IMR-90 (cell line): ENCODE data around the gene SYNPR. TPM values are rescaled to one million over a fixed set of nuclear protein-coding genes. Genes with fewer than 3 reads are reported as not detected.

Source experiments
- ATAC-seq: fragments of 200-7000 bp; cut with Tn5 transposase; 2 replicates; pipeline ENCODE4 v1.9.1; 2020; ENCODE audit warnings: low read depth, mild to moderate bottlenecking, moderate library complexity
- BruUV-seq: library from RNA; stranded (reverse); fragments of 400-500 nt; replicated peaks from 2 replicates; lab custom pipeline; 2021; lab: Mats Ljungman, UMichigan
- CTCF ChIA-PET: fragments of 300-600 bp; formaldehyde crosslinking; extraction: SDS; loops from one replicate; lab custom pipeline; 2021; ENCODE audit warnings: antibody characterized with exemption; lab: Yijun Ruan, JAX
- POLR2A ChIA-PET: fragments of 300-600 bp; sonication (Branson Sonifier 250); formaldehyde crosslinking; loops from one replicate; lab custom pipeline; 2022; ENCODE audit warnings: antibody characterized with exemption; ENCODE audit not compliant: unreplicated experiment; lab: Charles Lee
- DNase-seq: peaks from one replicate; pipeline ENCODE4 v3.0.0; 2013
- H2AFZ ChIP-seq: replicated peaks from 2 replicates; pipeline ENCODE3; 2013; ENCODE audit warnings: low read length, mild to moderate bottlenecking; ENCODE audit not compliant: poor library complexity
- H2AK5ac ChIP-seq: 2 replicates; pipeline ENCODE4 v1.6.1; 2013; ENCODE audit warnings: low read depth, low read length, inconsistent platforms
- H2AK9ac ChIP-seq: replicated peaks from 2 replicates; pipeline ENCODE3; 2013; ENCODE audit warnings: mild to moderate bottlenecking, low read depth, low read length, moderate library complexity; ENCODE audit not compliant: poor library complexity
- H2BK120ac ChIP-seq: 2 replicates; pipeline ENCODE4 v1.6.1; 2013; ENCODE audit warnings: low read depth, low read length, inconsistent platforms
- H2BK15ac ChIP-seq: 3 replicates; pipeline ENCODE4 v1.6.1; 2013; ENCODE audit warnings: low read depth, low read length, inconsistent platforms
- H2BK20ac ChIP-seq: 2 replicates; pipeline ENCODE4 v1.6.1; 2013; ENCODE audit warnings: low read depth, mild to moderate bottlenecking, inconsistent platforms, low read length, moderate library complexity
- H2BK5ac ChIP-seq: 2 replicates; pipeline ENCODE4 v1.6.1; 2013; ENCODE audit warnings: mild to moderate bottlenecking, low read depth, low read length, inconsistent platforms; ENCODE audit not compliant: poor library complexity, severe bottlenecking
- H3K14ac ChIP-seq: replicated peaks from 2 replicates; pipeline ENCODE4 v1.6.1; 2013; ENCODE audit warnings: low read depth, low read length, inconsistent platforms
- H3K18ac ChIP-seq: 2 replicates; pipeline ENCODE4 v1.6.1; 2013; ENCODE audit warnings: low read depth, low read length, control low read depth
- H3K23ac ChIP-seq: 2 replicates; pipeline ENCODE4 v1.6.1; 2013; ENCODE audit warnings: low read depth, low read length, inconsistent platforms
- H3K27ac ChIP-seq: 2 replicates; pipeline ENCODE4 v1.5.1; 2013; ENCODE audit warnings: mild to moderate bottlenecking, control low read depth, low read length; ENCODE audit not compliant: insufficient read depth
- H3K27me3 ChIP-seq: 2 replicates; pipeline ENCODE4 v1.6.1; 2013; ENCODE audit warnings: low read length; ENCODE audit not compliant: control insufficient read depth, insufficient read depth
- H3K36me3 ChIP-seq: 2 replicates; pipeline ENCODE4 v1.6.1; 2013; ENCODE audit warnings: low read length, mixed read lengths; ENCODE audit not compliant: control insufficient read depth, insufficient read depth
- H3K4ac ChIP-seq: 2 replicates; pipeline ENCODE4 v1.6.1; 2013; ENCODE audit warnings: low read depth, low read length, inconsistent platforms
- H3K4me1 ChIP-seq: 2 replicates; pipeline ENCODE4 v1.6.1; 2013; ENCODE audit warnings: low read length, mixed read lengths; ENCODE audit not compliant: control insufficient read depth, insufficient read depth
- H3K4me2 ChIP-seq: 2 replicates; pipeline ENCODE4 v1.6.1; 2013; ENCODE audit warnings: low read depth, mild to moderate bottlenecking, control low read depth, low read length, moderate library complexity
- H3K4me3 ChIP-seq: 2 replicates; pipeline ENCODE4 v1.5.1; 2013; ENCODE audit warnings: low read depth, mild to moderate bottlenecking, control low read depth, low read length, moderate library complexity; ENCODE audit not compliant: insufficient read depth
- H3K56ac ChIP-seq: 2 replicates; pipeline ENCODE4 v1.6.1; 2013; ENCODE audit warnings: low read length, inconsistent platforms; ENCODE audit not compliant: insufficient read depth; ENCODE audit errors: extremely low read depth
- H3K79me1 ChIP-seq, 2 experiments: 2 replicates each; pipeline ENCODE4 v1.6.1; 2013; ENCODE audit warnings: low read length in 2 of 2, inconsistent platforms in 1 of 2, low read depth in 1 of 2
- H3K9ac ChIP-seq: 2 replicates; pipeline ENCODE4 v1.6.1; 2013; ENCODE audit warnings: low read depth, low read length, control low read depth
- H3K9me1 ChIP-seq: 2 replicates; pipeline ENCODE4 v1.6.1; 2013; ENCODE audit warnings: low read length, inconsistent platforms; ENCODE audit not compliant: insufficient read depth
- H3K9me3 ChIP-seq: 2 replicates; pipeline ENCODE4 v1.6.1; 2013; ENCODE audit warnings: low read length; ENCODE audit not compliant: control insufficient read depth, insufficient read depth
- H4K20me1 ChIP-seq: 2 replicates; pipeline ENCODE4 v1.6.1; 2013; ENCODE audit warnings: low read length, inconsistent platforms; ENCODE audit not compliant: insufficient read depth
- H4K5ac ChIP-seq: 2 replicates; pipeline ENCODE4 v1.6.1; 2013; ENCODE audit warnings: mild to moderate bottlenecking, low read depth, low read length, control low read depth
- H4K8ac ChIP-seq, 2 experiments: 2 replicates each; pipeline ENCODE4 v1.6.1; 2013; ENCODE audit warnings: low read depth in 2 of 2, low read length in 2 of 2, control low read depth in 1 of 2, inconsistent platforms in 1 of 2
- H4K91ac ChIP-seq: 2 replicates; pipeline ENCODE4 v1.6.1; 2013; ENCODE audit warnings: low read depth, low read length, inconsistent platforms; ENCODE audit not compliant: insufficient read depth
- BHLHE40 ChIP-seq: fragments of 150-350 bp; IDR thresholded peaks from 2 replicates; pipeline ENCODE4 v1.6.1; 2016; ENCODE audit warnings: mild to moderate bottlenecking, low read depth, low read length
- CEBPB ChIP-seq: IDR thresholded peaks from 2 replicates; pipeline ENCODE4 v1.6.1; 2012; ENCODE audit warnings: low read depth, low read length, improper control_type of control experiment
- CHD1 ChIP-seq: IDR thresholded peaks from 2 replicates; pipeline ENCODE4 v1.6.1; 2012; ENCODE audit warnings: low read depth, low read length, improper control_type of control experiment
- CTCF ChIP-seq: conservative IDR thresholded peaks from 2 replicates; pipeline ENCODE4 v1.5.1; 2012; ENCODE audit warnings: mild to moderate bottlenecking, low read depth, low read length, improper control_type of control experiment
- ELK1 ChIP-seq: fragments of 150-350 bp; IDR thresholded peaks from 2 replicates; pipeline ENCODE4 v1.6.1; 2016; ENCODE audit warnings: low read depth, mild to moderate bottlenecking, low read length, moderate library complexity, borderline replicate concordance
- FOS ChIP-seq: fragments of 150-350 bp; IDR thresholded peaks from 2 replicates; pipeline ENCODE4 v1.6.1; 2016; ENCODE audit warnings: low read depth, low read length
- MAFK ChIP-seq: IDR thresholded peaks from 2 replicates; pipeline ENCODE4 v1.6.1; 2012; ENCODE audit warnings: low read depth, low read length, improper control_type of control experiment
- MAZ ChIP-seq: IDR thresholded peaks from 2 replicates; pipeline ENCODE4 v1.6.1; 2012; ENCODE audit warnings: low read depth, mild to moderate bottlenecking, low read length, improper control_type of control experiment, moderate library complexity, borderline replicate concordance
- MXI1 ChIP-seq: IDR thresholded peaks from 2 replicates; pipeline ENCODE4 v1.6.1; 2012; ENCODE audit warnings: low read depth, mild to moderate bottlenecking, low read length, moderate library complexity, borderline replicate concordance
- NFE2L2 ChIP-seq: fragments of 150-350 bp; IDR thresholded peaks from 2 replicates; pipeline ENCODE4 v1.6.1; 2016; ENCODE audit warnings: low read depth, mild to moderate bottlenecking, low read length
- POLR2A ChIP-seq: IDR thresholded peaks from 2 replicates; pipeline ENCODE4 v1.6.1; 2012; ENCODE audit warnings: mild to moderate bottlenecking, low read depth, low read length
- RAD21 ChIP-seq: IDR thresholded peaks from 2 replicates; pipeline ENCODE4 v1.6.1; 2012; ENCODE audit warnings: low read length, improper control_type of control experiment
- RCOR1 ChIP-seq: IDR thresholded peaks from 2 replicates; pipeline ENCODE4 v1.6.1; 2012; ENCODE audit warnings: mild to moderate bottlenecking, low read length, improper control_type of control experiment; ENCODE audit not compliant: insufficient replicate concordance
- RFX5 ChIP-seq: IDR thresholded peaks from 2 replicates; pipeline ENCODE4 v1.8.0; 2012; ENCODE audit warnings: low read depth, mild to moderate bottlenecking, low read length, moderate library complexity
- SMC3 ChIP-seq: fragments of 150-350 bp; IDR thresholded peaks from 2 replicates; pipeline ENCODE4 v1.6.1; 2016; ENCODE audit warnings: low read depth, mild to moderate bottlenecking, antibody characterized with exemption, low read length, moderate library complexity
- WGBS, 2 experiments: methylation state at CpG; one replicate each; pipeline versions ENCODE4 v1.1.5 to v1.1.7; 2013; ENCODE audit warnings: missing lambda C conversion rate in 2 of 2; ENCODE audit not compliant: insufficient read length in 1 of 2; ENCODE audit errors: extremely low coverage in 2 of 2; 5-methylcytosine and 5-hydroxymethylcytosine counted together
- dilution Hi-C: fragments of 300-500 bp; cut with HindIII; formaldehyde crosslinking; loops from one replicate; pipeline ENCODE4 v1.14.3; 2018; ENCODE audit warnings: low sequenced_read_pairs; ENCODE audit not compliant: unreplicated experiment
- in situ Hi-C: fragments of 300-500 bp; cut with MboI; formaldehyde crosslinking; loops from 3 replicates; pipeline ENCODE4 v1.14.3; 2019; ENCODE audit warnings: low sequenced_read_pairs, inconsistent platforms, mixed read lengths
- intact Hi-C: fragments of 100-400 bp; cut with micrococcal nuclease; formaldehyde crosslinking; loops from 2 replicates; pipeline ENCODE4 v1.10.0; 2022
- polyA plus RNA-seq, 3 experiments: library from polyadenylated mRNA; depleted of rRNA; stranded (reverse); fragments of >200 nt; gene quantifications; 2 replicates each; pipeline ENCODE4 v1.2.3, GENCODE V29; 2012; ENCODE audit warnings: low replicate concordance in 1 of 3
- total RNA-seq: library from RNA; depleted of rRNA; stranded (reverse); fragments of >200 nt; gene quantifications from 2 replicates; pipeline ENCODE4 v1.2.3, GENCODE V29; 2012
- TF ChIP-seq, protein P1 (sequence below): fragments of 150-350 bp; IDR thresholded peaks from 2 replicates; pipeline ENCODE4 v1.6.1; 2017; ENCODE audit warnings: mild to moderate bottlenecking, antibody characterized with exemption, low read length, low read depth

SYNPR gene
- total and polyA plus RNA-seq, 2 of the 4 experiments (the other 2 are of a cell fraction), result not detected

GRCh38 chr3:63450634-63451363 is 172.7 kb downstream of the SYNPR start:
- no peak overlapping the region for H2BK5ac ChIP-seq
- no peak overlapping the region for H2BK120ac ChIP-seq
- TF ChIP-seq RFX5 (no peak), BHLHE40 (no peak), POLR2A (no peak), ELK1 (no peak), CHD1 (no peak), NFE2L2 (no peak), CEBPB (no peak), FOS (no peak), RAD21 (no peak), MAZ (no peak), MAFK (no peak), CTCF (no peak), MXI1 (no peak), SMC3 (no peak), RCOR1 (no peak)
- TF ChIP-seq, protein P1, sequence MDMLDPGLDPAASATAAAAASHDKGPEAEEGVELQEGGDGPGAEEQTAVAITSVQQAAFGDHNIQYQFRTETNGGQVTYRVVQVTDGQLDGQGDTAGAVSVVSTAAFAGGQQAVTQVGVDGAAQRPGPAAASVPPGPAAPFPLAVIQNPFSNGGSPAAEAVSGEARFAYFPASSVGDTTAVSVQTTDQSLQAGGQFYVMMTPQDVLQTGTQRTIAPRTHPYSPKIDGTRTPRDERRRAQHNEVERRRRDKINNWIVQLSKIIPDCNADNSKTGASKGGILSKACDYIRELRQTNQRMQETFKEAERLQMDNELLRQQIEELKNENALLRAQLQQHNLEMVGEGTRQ, result no peak
- no peaks in the 10 kb centered on the region for H3K9me1 ChIP-seq
- no peaks in the 10 kb centered on the region for H3K9me3 ChIP-seq
- H3K18ac ChIP-seq, result no peak overlapping the region
- H3K4me3 ChIP-seq, result no peak overlapping the region
- no peaks in the 10 kb centered on the region for H3K79me1 ChIP-seq
- no peak overlapping the region for H2BK20ac ChIP-seq
- in situ Hi-C loops, result no loop called here
- DNase-seq (no peak), ATAC-seq (no peak)
- no peaks in the 10 kb centered on the region for H3K36me3 ChIP-seq
- no peak overlapping the region for H4K5ac ChIP-seq
- H3K56ac ChIP-seq, result no peak overlapping the region
- no peak overlapping the region for H3K4me2 ChIP-seq
- no peak overlapping the region for H2AK9ac ChIP-seq
- H3K9ac ChIP-seq, result no peak overlapping the region
- H3K4me1 ChIP-seq, result no peaks in the 10 kb centered on the region
- H2AK5ac ChIP-seq, result no peak overlapping the region
- no peak overlapping the region for H3K4ac ChIP-seq
- POLR2A ChIA-PET, result no interaction called here
- no peak overlapping the region for H4K91ac ChIP-seq
- H2BK15ac ChIP-seq, result no peak overlapping the region
- no peak overlapping the region for H3K14ac ChIP-seq
- H4K20me1 ChIP-seq, result no peaks in the 10 kb centered on the region
- CTCF ChIA-PET, result no interaction called here
- no peak overlapping the region for H2AFZ ChIP-seq
- no peak overlapping the region for H3K27ac ChIP-seq
- no peaks in the 10 kb centered on the region for H3K27me3 ChIP-seq
- intact Hi-C loops, result no loop called here
- BruUV-seq, result no TSS peak
- no CpG with 5 or more reads among the region's 5 CpGs for WGBS, 2 experiments
- H3K23ac ChIP-seq, result no peak overlapping the region
- H4K8ac ChIP-seq, result no peak overlapping the region
- dilution Hi-C loops, result no loop called here
